ENCODE results near the gene HYOU1.
"Not testable (repeated sequence)": the region's sequence is repeated elsewhere in the genome, so short reads cannot be mapped to it uniquely, and the experiment has no call there.

The HYOU1 gene

GRCh38 chr11:119065369-119065768 lies 8.4 kb upstream of the HYOU1 start:
- no peak overlapping the region for H3K4me3 ChIP-seq (ENCODE audit: low read depth, low read length)
- peak; percentile 64 for TF ChIP-seq CTCF (IDR thresholded peaks at IDR 0.05; ENCODE audit: insufficient read depth, low read depth, low read length, missing control alignments)
- peak; percentile 64 for DNase-seq (ENCODE audit: low read depth)

- DNase-seq (ENCODE audit: low read depth), result no peak
- TF ChIP-seq CTCF (IDR thresholded peaks at IDR 0.05; ENCODE audit: insufficient read depth, low read depth, low read length, missing control alignments), result no peak
- no peak overlapping the region for H3K4me3 ChIP-seq (ENCODE audit: low read depth, low read length)
Measured at GRCh38 chr11:119062779-119063178, 5.8 kb upstream of the HYOU1 start.

GRCh38 chr11:119061256-119061655 lies 4.3 kb upstream of the HYOU1 start:
- no peak for TF ChIP-seq CTCF (IDR thresholded peaks at IDR 0.05; ENCODE audit: insufficient read depth, low read depth, low read length, missing control alignments)
- no peak for DNase-seq (ENCODE audit: low read depth)
- no peak overlapping the region for H3K4me3 ChIP-seq (ENCODE audit: low read depth, low read length)

- H3K4me3 ChIP-seq (ENCODE audit: low read depth, low read length); DNase-seq (ENCODE audit: low read depth): not testable (repeated sequence)
Measured at GRCh38 chr11:119059128-119059527, 2.1 kb upstream of the HYOU1 start.

GRCh38 chr11:119056421-119056999 lies 495 bp downstream of the HYOU1 start:
- no peak for TF ChIP-seq CTCF (IDR thresholded peaks at IDR 0.05; ENCODE audit: insufficient read depth, low read depth, low read length, missing control alignments)
- DNase-seq (ENCODE audit: low read depth), result peak; percentile 63
- H3K4me3 ChIP-seq (ENCODE audit: low read depth, low read length), result peak overlapping the region; percentile 89

GRCh38 chr11:119055901-119056300 lies 1.1 kb downstream of the HYOU1 start:
- TF ChIP-seq CTCF (IDR thresholded peaks at IDR 0.05; ENCODE audit: insufficient read depth, low read depth, low read length, missing control alignments), result no peak

GRCh38 chr11:119054418-119054817 lies 2.6 kb downstream of the HYOU1 start:
- DNase-seq (ENCODE audit: low read depth), result no peak
- TF ChIP-seq CTCF (IDR thresholded peaks at IDR 0.05; ENCODE audit: insufficient read depth, low read depth, low read length, missing control alignments), result no peak
- H3K4me3 ChIP-seq (ENCODE audit: low read depth, low read length), result no peak overlapping the region

More at GRCh38 chr11:119055901-119056300, 1.1 kb downstream of the HYOU1 start:
- peak; percentile 50 for DNase-seq (ENCODE audit: low read depth)
- peak overlapping the region; percentile 89 for H3K4me3 ChIP-seq (ENCODE audit: low read depth, low read length)
